Keratinocyte (primary cell): ENCODE results near the gene CPPED1. TPM values are rescaled to one million over a fixed set of nuclear protein-coding genes. Genes with fewer than 3 reads are reported as not detected.
"Not testable (repeated sequence)": the region's sequence is repeated elsewhere in the genome, so short reads cannot be mapped to it uniquely, and the experiment has no call there.

Experiments used
- DNase-seq: peaks from one replicate; pipeline ENCODE4 v3.0.0-alpha.2; 2011; ENCODE audit warnings: low read depth, missing footprints, low spot score
- FAIRE-seq: peaks from 2 replicates; lab custom pipeline; 2011; peaks lifted over from hg19 to GRCh38; lab: Jason Lieb, UNC
- H2AFZ ChIP-seq: 2 replicates; pipeline ENCODE4 v1.6.0; 2012; ENCODE audit warnings: low read length, control low read depth, inconsistent platforms; ENCODE audit not compliant: control insufficient read depth
- H3K27ac ChIP-seq: 2 replicates; pipeline ENCODE4 v1.5.1; 2011; ENCODE audit warnings: low read length; ENCODE audit not compliant: control insufficient read depth, insufficient read depth
- H3K27me3 ChIP-seq: 3 replicates; pipeline ENCODE4 v1.6.0; 2011; ENCODE audit warnings: low read length; ENCODE audit not compliant: control insufficient read depth, insufficient read depth; ENCODE audit errors: extremely low read depth
- H3K36me3 ChIP-seq, 2 experiments: 2 replicates in 1 of 2; 3 replicates in 1 of 2; pipeline ENCODE4 v1.5.1; 2011; ENCODE audit warnings: low read length in 2 of 2, mild to moderate bottlenecking in 1 of 2; ENCODE audit not compliant: control insufficient read depth in 2 of 2, insufficient read depth in 2 of 2; ENCODE audit errors: extremely low read depth in 1 of 2
- H3K4me1 ChIP-seq: 3 replicates; pipeline ENCODE4 v1.5.1; 2011; ENCODE audit warnings: low read length; ENCODE audit not compliant: control insufficient read depth, insufficient read depth; ENCODE audit errors: extremely low read depth
- H3K4me2 ChIP-seq: 3 replicates; pipeline ENCODE4 v1.6.0; 2011; ENCODE audit warnings: low read depth, low read length; ENCODE audit not compliant: control insufficient read depth, insufficient read depth; ENCODE audit errors: extremely low read depth
- H3K4me3 ChIP-seq, 3 experiments: fragments of 200-600 bp in 1 of 3; sonication (generic) in 1 of 3; 2 replicates in 2 of 3; 3 replicates in 1 of 3; pipeline ENCODE4 v1.5.1; 2011 to 2016; ENCODE audit warnings: low read length in 3 of 3, mild to moderate bottlenecking in 3 of 3, control low read depth in 2 of 3, inconsistent platforms in 1 of 3, low read depth in 1 of 3, mixed read lengths in 1 of 3, mixed run types in 1 of 3, moderate library complexity in 1 of 3; ENCODE audit not compliant: control insufficient read depth in 2 of 3, insufficient read depth in 2 of 3; ENCODE audit errors: extremely low read depth in 1 of 3
- H3K79me2 ChIP-seq: 2 replicates; pipeline ENCODE4 v1.6.0; 2012; ENCODE audit warnings: low read length; ENCODE audit not compliant: control insufficient read depth, insufficient read depth
- H3K9ac ChIP-seq: 3 replicates; pipeline ENCODE4 v1.6.0; 2011; ENCODE audit warnings: low read length; ENCODE audit not compliant: control insufficient read depth, insufficient read depth; ENCODE audit errors: extremely low read depth
- H3K9me1 ChIP-seq: 3 replicates; pipeline ENCODE4 v1.6.0; 2011; ENCODE audit warnings: low read length; ENCODE audit not compliant: control insufficient read depth, insufficient read depth; ENCODE audit errors: extremely low read depth
- H3K9me3 ChIP-seq: 2 replicates; pipeline ENCODE4 v1.5.1; 2012; ENCODE audit warnings: low read depth, low read length; ENCODE audit not compliant: control insufficient read depth
- H4K20me1 ChIP-seq: 3 replicates; pipeline ENCODE4 v1.6.0; 2011; ENCODE audit warnings: low read length; ENCODE audit not compliant: control insufficient read depth, insufficient read depth; ENCODE audit errors: extremely low read depth
- EZH2 ChIP-seq: IDR thresholded peaks from one replicate; pipeline ENCODE4 v1.6.1; 2012; ENCODE audit warnings: inconsistent platforms, mild to moderate bottlenecking, low read length, moderate library complexity
- dilution Hi-C: fragments of 300-500 bp; cut with MboI; formaldehyde crosslinking; loops from one replicate; pipeline ENCODE4 v1.7.0; 2020; ENCODE audit warnings: low sequenced_read_pairs; ENCODE audit not compliant: extremely low pct_ligation_motif_present
- polyA plus RNA-seq, 5 experiments: library from polyadenylated mRNA; depleted of rRNA in 3 of 5; stranded (reverse) in 3 of 5; stranded (forward) in 1 of 5; unstranded in 1 of 5; fragments of >200 nt; gene quantifications; 1 replicate in 1 of 5; 2 replicates in 3 of 5; 3 replicates in 1 of 5; pipeline versions ENCODE4 v1.2.1 to v1.2.3, GENCODE V29; 2011 to 2012; ENCODE audit warnings: missing spikeins in 2 of 5, low read depth in 1 of 5, low replicate concordance in 1 of 5
- TF ChIP-seq, protein P1 (sequence below), 3 experiments: IDR thresholded peaks in 1 of 3; conservative IDR thresholded peaks in 1 of 3; optimal IDR thresholded peaks in 1 of 3; 2 replicates in 2 of 3; 3 replicates in 1 of 3; pipeline versions ENCODE3 to v1.5.1; 2011; ENCODE audit warnings: low read length in 3 of 3, mild to moderate bottlenecking in 3 of 3, moderate library complexity in 2 of 3, control low read depth in 1 of 3, inconsistent platforms in 1 of 3; ENCODE audit not compliant: insufficient read depth in 2 of 3; ENCODE audit errors: extremely low read depth in 1 of 3

CPPED1 gene
- polyA plus RNA-seq, 1 donor (not counting 4 experiments of a cell fraction or from before 2014, with no cell fraction given): 14.4 TPM

- H3K27me3 ChIP-seq: no peaks in the 10 kb centered on the region
- H3K79me2 ChIP-seq: no peaks in the 10 kb centered on the region
- no peaks in the 10 kb centered on the region for H3K4me1 ChIP-seq
- dilution Hi-C loops: no loop called here
- FAIRE-seq (no peak), DNase-seq (no peak)
- H3K9ac ChIP-seq: no peak overlapping the region
- H4K20me1 ChIP-seq: peaks cover 2% of the 10 kb centered on the region
- no peaks in the 10 kb centered on the region for H3K9me1 ChIP-seq
- H3K36me3 ChIP-seq: no peaks in the 10 kb centered on the region
- no peaks in the 10 kb centered on the region for H3K9me3 ChIP-seq
- no peak overlapping the region for H3K4me3 ChIP-seq
- TF ChIP-seq, protein P1, sequence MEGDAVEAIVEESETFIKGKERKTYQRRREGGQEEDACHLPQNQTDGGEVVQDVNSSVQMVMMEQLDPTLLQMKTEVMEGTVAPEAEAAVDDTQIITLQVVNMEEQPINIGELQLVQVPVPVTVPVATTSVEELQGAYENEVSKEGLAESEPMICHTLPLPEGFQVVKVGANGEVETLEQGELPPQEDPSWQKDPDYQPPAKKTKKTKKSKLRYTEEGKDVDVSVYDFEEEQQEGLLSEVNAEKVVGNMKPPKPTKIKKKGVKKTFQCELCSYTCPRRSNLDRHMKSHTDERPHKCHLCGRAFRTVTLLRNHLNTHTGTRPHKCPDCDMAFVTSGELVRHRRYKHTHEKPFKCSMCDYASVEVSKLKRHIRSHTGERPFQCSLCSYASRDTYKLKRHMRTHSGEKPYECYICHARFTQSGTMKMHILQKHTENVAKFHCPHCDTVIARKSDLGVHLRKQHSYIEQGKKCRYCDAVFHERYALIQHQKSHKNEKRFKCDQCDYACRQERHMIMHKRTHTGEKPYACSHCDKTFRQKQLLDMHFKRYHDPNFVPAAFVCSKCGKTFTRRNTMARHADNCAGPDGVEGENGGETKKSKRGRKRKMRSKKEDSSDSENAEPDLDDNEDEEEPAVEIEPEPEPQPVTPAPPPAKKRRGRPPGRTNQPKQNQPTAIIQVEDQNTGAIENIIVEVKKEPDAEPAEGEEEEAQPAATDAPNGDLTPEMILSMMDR (optimal IDR thresholded peaks at IDR 0.05 in 1 of 3, IDR thresholded peaks at IDR 0.05 in 1 of 3, conservative IDR thresholded peaks at IDR 0.05 in 1 of 3; ENCODE audit: extremely low read depth in 1 of 3, insufficient read depth in 2 of 3, low read length in 3 of 3): no peak
- no peak for TF ChIP-seq EZH2
- H2AFZ ChIP-seq: no peak overlapping the region
- H3K4me2 ChIP-seq: no peak overlapping the region
- no peak overlapping the region for H3K27ac ChIP-seq
Measured at GRCh38 chr16:12815361-12815760, 11.7 kb upstream of the CPPED1 start.

DNA sequence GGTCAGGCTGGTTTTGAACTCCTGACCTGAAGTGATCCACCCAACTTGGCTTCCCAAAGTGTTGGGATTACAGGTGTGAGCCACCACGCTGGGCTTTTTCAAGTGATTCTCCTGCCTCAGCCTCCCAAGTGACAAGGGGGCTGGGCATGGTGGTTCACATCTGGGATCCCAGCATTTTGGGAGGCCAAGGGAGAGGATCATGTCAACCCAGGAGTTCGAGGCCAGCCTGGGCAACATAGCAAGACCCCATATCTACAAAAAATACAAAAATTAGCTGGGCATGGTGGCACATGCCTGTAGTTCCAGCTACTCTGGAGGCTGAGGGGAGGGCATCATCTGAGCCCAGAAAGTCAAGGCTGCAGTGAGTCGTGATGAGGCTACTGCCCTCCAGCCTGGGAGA is 10.0 kb upstream of the CPPED1 start:
- H3K4me3 ChIP-seq, H3K79me2 ChIP-seq, FAIRE-seq, DNase-seq, H3K4me1 ChIP-seq, H3K9me3 ChIP-seq, H3K9ac ChIP-seq, H3K9me1 ChIP-seq, dilution Hi-C loops, H4K20me1 ChIP-seq, H3K4me2 ChIP-seq, H2AFZ ChIP-seq, H3K27ac ChIP-seq, H3K36me3 ChIP-seq, H3K27me3 ChIP-seq: not testable (repeated sequence)

DNA sequence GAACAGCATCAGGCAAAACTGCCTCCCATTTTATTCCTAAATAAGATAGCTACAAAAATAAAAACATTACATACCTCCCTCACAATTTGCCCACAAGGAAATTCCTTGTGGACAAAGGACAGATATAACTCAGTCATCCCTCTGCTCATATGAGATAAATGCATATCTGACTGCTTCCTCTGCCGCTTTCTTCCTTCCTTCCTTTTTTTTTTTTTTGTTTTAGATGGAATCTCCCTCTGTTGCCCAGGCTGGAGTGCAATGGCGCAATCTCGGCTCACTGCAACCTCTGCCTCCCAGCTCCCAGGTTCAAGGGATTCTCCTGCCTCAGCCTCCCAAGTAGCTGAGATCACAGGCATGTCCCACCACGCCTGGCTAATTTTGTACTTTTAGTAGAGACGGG is 9.6 kb upstream of the CPPED1 start:
- H3K4me2 ChIP-seq, H3K9me3 ChIP-seq, H4K20me1 ChIP-seq, H3K36me3 ChIP-seq, H2AFZ ChIP-seq, H3K4me3 ChIP-seq, H3K79me2 ChIP-seq, H3K27ac ChIP-seq, H3K9ac ChIP-seq, H3K9me1 ChIP-seq, FAIRE-seq, H3K4me1 ChIP-seq, DNase-seq, dilution Hi-C loops, H3K27me3 ChIP-seq: not testable (repeated sequence)
